Measurements from ENCODE around the gene GID4.

DNA sequence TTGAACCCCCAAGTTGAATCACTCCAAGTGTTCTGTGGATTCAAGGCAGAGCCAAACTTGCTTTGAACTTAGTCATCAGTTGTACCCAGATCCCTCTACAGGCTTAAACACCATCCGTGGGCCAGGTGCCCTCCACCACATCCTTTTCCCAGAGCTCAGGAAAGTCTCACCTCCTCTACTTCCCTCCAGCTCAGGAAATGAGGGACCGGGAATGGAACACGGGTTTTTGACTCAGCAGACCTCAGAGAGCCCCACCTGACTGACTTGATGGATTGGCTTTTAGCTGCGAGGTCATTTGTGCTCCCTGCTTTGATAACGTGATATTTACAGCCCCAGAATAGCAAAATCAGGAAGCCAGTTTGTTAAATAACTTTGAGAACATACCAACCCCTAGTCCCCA, 20.1 kb downstream of the GID4 start:
- no peak for TF ChIP-seq EZH2 (IDR thresholded peaks at IDR 0.05; ENCODE audit: low read length, missing control alignments)
- TF ChIP-seq, protein P1, sequence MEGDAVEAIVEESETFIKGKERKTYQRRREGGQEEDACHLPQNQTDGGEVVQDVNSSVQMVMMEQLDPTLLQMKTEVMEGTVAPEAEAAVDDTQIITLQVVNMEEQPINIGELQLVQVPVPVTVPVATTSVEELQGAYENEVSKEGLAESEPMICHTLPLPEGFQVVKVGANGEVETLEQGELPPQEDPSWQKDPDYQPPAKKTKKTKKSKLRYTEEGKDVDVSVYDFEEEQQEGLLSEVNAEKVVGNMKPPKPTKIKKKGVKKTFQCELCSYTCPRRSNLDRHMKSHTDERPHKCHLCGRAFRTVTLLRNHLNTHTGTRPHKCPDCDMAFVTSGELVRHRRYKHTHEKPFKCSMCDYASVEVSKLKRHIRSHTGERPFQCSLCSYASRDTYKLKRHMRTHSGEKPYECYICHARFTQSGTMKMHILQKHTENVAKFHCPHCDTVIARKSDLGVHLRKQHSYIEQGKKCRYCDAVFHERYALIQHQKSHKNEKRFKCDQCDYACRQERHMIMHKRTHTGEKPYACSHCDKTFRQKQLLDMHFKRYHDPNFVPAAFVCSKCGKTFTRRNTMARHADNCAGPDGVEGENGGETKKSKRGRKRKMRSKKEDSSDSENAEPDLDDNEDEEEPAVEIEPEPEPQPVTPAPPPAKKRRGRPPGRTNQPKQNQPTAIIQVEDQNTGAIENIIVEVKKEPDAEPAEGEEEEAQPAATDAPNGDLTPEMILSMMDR (conservative IDR thresholded peaks at IDR 0.05 in 1 of 2, IDR thresholded peaks at IDR 0.05 in 1 of 2; ENCODE audit: low read depth in 1 of 2, low read length in 2 of 2), result no peak

All from fibroblast of lung (primary cell).